ENCODE data around the gene ZNF19.
A peak's percentile ranks its signal among the peaks of the same experiment; 100 is the strongest.

Gene ZNF19

DNA sequence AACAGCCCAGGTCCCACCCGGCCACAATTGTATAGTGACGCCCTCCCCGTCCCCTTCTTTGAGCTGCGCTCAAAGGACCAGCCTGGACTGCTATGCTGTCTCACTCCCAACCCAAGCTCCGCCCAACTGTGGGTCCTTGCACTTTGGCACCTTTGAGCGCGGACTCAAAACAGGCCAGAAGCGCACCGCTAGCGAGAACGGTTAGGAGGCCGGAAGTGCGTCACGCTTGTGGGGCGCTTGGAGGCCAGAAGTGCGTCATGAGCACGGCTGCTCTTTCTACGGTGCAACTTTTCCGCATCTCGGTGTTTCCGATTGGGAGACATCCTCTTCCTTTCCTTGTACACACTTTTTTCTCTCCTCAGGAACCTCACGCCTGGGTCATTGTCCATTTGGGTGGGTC lies at the start of gene ZNF19:
Gene ZNF19 (minus strand): TSS at position 203 of the 400 bp plus-strand sequence. CDS start 7,210 bp downstream, outside the sequence.
- no peak for DNase-seq

DNA sequence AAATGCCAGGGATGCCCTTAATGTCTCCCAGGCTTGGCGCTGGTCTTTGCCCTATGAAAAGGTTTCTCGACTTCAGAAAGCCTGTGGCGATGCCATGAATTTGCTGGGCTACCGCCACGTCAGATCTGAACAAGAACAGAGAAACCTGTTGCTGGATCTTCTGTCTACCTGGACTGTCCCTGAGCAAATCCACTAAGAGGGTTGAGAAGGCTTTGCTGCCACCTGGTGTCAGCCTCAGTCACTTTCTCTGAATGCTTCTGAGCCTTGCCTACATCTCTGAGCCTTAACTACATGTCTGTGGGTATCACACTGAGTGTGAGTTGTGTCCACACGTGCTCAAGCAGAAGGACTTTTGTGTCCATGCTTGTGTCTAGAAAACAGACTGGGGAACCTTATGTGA lies 48.5 kb upstream of the ZNF19 start:
- DNase-seq: peak; percentile 39

DNA sequence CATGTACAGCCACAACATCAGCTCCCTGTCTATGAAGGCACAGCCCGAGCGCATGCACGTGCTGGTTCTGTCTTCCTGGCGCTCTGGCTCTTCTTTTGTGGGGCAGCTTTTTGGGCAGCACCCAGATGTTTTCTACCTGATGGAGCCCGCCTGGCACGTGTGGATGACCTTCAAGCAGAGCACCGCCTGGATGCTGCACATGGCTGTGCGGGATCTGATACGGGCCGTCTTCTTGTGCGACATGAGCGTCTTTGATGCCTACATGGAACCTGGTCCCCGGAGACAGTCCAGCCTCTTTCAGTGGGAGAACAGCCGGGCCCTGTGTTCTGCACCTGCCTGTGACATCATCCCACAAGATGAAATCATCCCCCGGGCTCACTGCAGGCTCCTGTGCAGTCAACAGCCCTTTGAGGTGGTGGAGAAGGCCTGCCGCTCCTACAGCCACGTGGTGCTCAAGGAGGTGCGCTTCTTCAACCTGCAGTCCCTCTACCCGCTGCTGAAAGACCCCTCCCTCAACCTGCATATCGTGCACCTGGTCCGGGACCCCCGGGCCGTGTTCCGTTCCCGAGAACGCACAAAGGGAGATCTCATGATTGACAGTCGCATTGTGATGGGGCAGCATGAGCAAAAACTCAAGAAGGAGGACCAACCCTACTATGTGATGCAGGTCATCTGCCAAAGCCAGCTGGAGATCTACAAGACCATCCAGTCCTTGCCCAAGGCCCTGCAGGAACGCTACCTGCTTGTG lies 47.8 kb upstream of the ZNF19 start:
- no peak for DNase-seq

DNA sequence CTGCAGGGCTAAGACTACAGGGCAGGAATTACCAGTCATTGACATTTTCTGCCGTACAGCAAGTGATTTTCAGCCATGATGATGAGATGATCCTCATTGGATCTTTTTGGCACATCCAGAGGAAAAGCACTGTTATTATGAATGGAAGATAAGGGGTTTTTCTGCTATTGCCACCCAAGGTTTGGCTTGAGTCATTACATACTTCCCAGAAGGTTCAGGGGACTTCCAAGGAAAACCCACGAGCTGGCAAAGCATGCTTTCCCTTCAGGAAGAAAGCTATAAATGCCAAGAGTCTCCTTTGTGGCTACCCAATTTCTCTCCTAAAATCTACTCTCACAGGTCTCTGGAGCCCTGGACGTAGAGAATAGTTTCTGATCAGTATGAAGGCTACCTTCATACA lies 43.2 kb upstream of the ZNF19 start:
- DNase-seq: no peak

DNA sequence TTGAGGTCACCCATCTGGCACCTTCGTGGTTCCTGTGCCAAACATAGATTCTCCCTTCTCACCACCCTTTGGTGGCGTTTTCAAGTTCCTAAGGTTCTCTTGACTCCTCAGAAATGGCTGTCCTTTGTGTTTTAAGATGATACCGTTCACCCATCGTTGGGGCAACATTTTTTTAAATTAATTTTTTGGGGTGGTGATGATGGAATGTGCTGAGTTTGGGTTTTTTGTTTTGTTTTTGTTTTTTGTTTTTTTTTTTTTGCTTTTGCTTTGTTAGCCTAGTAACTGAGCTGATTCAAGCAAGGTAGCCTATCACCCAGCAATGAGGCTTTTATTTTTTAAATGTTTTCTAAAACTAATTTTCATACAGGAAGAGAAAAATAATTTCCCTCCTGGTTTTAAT lies 39.7 kb upstream of the ZNF19 start:
- no peak for DNase-seq

DNA sequence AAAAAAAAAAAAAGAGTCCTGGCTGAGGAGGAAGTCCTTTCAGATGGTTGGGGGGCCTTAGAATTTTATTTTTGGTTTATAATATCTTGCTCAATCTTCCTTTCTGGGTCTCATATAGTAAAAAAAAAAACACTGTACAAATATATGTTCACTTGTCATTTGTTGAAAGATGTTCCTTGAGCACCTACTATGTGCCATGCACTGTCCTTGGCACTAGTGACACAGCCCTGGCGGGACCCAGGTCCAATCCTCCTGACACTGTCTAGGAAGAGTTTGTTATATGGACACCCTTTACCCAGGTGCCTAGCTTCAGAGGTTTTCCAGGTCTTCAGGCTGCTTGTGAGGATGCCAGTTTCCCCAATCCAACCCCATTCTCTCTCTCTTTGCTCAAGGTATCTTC lies 39.1 kb upstream of the ZNF19 start:
- no peak for DNase-seq

DNA sequence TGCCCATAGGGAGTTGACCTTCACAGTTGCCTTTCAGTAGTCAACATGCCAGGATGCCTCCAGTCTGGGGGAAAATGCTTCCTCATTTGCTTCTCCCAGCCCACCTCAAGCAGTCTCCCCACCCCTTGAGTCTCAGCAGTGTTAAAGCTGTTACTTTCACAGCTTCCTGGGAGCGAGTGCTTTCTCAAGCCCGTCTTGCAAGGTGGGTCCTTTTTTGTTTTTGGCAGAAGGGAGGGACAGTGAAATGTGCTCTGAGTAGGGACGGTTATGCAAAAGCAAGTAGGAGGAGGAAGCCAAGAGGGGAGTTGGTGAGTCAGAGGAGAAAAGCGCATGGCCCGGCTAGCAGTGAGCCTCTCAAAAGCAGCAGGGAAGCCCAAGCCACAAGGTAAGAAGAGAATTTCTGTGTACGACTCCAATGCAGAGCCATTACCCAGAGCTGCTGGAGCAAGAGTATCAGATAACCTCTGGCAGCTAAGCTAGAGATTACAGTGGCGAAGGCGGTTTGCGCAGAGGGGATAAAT lies 37.0 kb upstream of the ZNF19 start, which contains the start of gene CHST4:
Gene CHST4 (plus strand): TSS at position 316 of the 521 bp plus-strand sequence. CDS start 10,252 bp downstream, outside the sequence.
- peak; percentile 2 for DNase-seq

DNA sequence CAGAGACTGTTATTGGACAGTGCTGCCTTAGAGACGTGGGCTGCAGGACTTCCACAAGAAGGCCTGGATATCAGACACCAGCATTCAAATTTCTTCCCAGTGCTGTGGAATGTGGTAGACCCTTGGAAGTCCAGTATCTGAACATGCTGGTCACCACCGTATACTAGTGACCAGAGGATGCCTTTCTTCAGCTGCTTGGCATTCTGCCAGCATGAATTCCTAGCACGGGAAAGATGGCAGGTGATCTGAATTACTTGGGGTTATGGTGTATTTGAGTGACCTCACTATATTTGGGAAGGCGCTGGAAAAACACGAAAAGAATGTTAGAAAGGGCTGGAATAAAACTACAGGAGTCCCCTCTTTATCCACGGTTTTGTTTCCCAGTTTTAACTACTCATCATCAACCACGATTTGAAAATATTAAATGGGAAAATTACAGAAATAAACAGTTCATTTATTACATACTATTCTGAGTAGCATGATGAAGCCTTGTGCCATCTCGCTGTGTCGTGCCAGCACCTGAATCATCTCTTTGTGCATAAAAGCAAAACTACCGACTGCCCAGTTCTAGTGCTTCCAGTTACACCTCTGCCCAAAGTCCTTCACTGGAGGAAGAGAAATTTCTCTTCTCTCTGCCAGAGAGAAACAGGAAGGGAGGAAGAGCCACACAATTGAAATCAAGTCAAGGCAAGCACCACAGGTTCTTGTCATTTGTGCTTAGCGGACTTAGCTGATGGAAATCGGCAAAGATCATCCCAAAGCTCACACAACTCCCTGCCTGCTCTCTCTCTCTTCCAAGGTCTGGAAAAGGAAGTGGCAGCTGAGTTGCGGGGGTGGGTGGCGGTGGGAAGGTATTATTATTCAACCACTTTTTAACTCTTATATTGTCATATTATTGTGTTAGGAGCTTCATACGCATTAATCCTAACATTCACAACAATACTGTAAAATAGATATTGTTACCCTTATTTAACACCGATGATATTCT lies 35.7 kb upstream of the ZNF19 start:
- no peak for DNase-seq

DNA sequence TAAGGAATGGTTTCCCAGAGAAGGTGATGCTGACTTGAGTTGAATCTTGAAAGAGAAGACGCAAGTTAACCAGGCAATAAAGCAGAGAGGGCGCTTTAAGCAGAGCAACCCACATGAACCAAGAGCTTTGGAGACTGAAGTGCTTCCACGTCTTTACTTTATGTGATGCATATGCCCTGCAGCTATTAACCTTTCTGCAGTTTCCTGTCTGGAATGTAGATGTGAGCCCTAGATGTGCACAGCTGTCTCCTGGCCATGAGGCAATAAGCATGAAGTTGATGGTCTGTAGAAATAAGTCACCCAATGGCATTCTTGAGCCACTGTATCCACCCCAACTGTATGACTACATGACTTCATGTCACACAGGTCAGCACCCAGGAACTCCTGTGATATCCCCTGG lies 31.4 kb upstream of the ZNF19 start:
- DNase-seq: no peak

DNA sequence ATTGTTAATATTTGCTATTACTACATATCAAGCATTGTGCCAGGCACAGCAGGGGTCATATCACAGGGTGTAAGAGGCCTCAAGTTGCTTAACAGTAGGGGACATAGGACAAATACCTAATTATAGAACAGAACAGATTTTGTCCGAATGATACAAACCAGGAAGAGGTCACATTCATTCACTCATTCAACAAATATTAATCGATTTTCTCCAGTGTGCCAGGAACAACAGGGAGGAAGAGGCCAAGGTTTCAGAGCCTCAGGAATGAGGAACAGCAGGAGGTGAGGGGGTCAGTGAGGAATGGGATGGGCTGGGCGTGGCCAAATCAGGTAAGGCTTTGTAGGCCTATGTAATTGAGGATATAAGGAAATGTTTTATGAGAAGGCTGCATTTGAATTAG lies 25.9 kb upstream of the ZNF19 start:
- no peak for DNase-seq

DNA sequence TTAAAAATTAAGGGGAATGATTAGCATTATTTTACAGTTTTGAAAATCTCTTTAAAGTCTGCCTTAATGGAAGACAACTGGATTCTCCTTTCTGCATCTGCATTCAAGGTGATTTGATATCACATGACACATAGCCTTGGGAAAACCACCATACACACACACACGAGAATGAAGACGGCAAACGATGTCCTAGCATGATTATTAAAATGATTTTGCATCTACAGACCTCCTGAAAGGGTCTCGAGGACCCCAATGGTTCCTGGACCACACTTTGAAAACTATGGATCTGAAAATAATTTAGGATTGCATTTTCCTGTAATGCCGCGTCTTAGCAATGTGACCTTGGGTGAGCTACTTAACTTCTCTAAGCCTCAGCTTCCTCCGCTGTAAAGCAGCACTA lies 25.4 kb upstream of the ZNF19 start:
- no peak for DNase-seq

DNA sequence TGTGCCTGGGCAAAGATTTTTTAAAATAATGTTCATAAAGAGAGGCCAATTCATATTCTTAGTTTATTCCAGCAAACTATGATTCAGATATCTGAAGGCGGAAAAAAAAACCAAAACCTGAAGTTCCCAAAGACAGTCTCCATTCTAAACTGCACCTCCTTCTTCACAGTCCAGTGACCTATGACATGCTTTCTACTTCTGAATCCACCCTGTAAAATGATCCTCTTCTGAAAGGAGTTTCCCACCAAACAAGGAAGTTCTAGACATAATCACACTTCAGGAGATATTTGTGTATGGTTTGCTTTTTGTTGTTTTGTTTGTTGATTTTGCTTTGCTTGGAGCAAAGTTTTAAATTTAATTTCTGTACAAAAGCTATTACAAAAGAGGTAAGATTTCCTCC lies 24.2 kb upstream of the ZNF19 start:
- DNase-seq: no peak

DNA sequence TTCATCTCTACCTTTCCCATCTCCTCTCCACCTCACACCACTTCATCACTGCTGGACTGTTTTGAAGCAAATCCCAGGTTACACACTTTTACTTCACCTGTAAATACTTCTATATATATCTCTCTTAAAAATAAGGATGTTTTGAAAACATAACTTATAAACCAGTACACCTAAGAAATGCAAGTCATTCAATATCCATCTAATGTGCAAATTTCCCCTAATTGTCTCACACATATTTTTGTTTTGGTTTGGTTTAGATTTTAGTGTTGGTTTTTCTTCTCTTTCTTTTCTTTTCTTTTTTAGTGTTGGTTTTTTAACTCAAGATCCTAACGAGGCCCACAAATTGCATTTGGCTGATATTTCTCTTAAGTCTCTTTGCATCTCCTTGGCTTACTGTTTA lies 17.9 kb upstream of the ZNF19 start:
- DNase-seq: no peak

DNA sequence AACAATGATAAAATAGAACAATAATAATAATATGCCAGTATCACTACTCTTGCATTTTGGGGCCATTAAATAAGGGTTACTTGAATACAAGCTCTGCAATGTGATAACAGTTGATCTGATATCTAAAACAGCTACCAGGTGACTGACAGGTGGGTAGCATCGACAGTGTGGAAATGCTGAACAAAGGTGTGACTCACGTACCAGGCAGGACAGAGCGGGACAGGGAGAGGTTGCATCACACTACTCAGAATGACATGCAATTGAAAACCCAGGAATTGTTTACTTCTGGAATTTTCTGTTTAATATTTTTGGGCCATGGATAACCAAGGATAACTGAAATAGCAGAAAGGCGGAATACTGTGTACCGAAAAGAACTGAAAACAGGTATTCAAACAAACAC lies 15.8 kb upstream of the ZNF19 start:
- DNase-seq: no peak

DNA sequence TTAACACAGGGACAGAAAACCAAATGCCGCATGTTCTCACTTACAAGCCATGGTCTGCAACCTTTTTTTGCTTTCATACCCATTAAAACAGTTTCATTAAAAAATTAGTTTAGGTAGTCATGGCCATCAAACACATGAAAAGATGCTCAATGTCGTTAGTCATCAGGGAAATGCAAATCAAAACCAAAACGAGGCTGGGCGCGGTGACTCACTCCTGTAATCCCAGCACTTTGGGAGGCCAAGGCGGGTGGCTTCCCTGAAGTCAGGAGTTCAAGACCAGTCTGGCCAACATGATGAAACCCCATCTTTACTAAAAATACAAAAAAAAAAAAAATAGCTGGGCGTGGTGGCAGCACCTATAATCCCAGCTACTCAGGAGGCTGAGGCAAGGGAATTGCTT lies 14.9 kb upstream of the ZNF19 start:
- DNase-seq: peak; percentile 13

DNA sequence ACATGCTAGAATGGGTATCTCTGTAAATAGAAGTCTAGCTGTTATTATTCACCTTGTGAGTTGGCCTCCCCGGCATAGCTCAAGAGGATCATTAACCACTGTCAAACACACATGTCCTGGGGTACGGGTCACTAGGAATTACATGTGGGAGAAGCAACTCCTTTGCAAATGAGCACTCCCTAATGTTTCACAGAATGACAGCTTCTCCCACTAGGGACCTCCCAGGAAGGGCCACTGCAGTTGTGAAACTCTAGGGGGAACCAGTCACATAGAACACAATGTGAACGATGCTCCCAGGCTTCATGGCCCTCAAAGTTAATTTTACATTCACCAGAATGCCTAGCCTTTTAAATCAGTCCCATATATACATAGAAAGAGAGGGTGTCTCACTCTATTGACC lies 12.4 kb upstream of the ZNF19 start:
- no peak for DNase-seq

DNA sequence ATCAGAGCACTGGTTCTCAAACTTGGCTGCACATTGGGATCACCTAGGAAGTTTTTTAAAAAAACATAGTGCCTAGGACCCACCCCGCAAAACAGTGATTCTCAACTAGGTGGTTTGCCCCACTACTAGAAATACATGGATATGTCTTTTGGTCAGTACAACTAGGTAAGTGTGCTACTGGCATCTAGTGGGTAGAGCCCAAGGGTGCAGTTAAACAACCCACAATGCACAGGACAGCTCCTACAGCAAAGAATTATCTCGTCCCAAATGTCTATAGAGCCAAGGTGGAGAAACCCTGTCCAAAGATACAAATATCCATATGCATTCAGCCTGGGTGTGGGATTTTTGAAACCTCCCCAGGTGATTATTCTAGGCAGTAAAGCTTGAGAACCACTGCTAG lies 11.8 kb upstream of the ZNF19 start:
- DNase-seq: no peak

DNA sequence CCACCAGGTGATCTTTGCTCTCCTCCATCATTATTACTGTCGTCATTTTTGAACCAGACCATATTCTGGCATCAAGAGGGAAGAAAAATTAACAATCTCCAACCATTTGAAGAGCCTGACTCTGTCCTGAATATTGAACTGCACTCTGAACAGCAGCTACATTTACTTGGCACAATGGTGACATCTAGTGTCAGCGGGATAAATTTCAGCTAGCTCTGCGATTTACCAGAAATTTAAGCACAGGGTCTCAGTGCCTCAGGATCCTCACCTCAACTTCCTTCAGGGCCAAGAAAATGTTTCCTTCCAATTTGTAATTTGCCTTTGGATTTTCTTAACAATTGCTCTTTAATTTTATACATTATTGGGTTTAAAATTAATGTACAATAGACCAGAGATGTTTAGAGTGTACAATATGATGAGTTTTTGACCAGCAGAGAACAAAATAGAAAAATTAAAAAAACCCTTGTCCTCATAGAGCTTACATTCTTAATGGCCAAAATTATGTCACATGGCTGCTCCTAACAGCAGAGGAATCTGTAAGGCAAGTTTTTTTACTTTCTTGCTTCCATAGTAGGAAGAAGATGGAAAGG lies 10.7 kb upstream of the ZNF19 start:
- peak; percentile 65 for DNase-seq

DNA sequence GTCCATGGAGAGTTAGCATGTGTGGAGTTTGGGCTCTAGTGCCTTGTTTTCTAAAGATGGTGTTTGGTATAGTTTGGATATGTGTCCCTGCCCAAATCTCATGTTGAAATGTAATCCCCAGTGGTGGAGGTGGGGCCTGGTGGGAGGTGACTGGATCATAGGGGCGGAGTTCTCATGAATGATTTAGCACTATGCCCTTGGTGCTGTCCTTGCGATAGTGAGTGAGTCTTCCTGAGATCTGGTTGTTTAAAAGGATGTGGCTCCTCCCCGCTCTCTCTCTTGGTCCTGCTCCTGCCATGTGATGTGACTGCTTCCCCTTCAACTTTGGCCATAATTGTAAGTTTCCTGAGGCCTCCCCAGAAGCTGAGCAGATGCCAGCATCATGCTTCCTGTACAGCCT lies 8.9 kb upstream of the ZNF19 start:
- no peak for DNase-seq

DNA sequence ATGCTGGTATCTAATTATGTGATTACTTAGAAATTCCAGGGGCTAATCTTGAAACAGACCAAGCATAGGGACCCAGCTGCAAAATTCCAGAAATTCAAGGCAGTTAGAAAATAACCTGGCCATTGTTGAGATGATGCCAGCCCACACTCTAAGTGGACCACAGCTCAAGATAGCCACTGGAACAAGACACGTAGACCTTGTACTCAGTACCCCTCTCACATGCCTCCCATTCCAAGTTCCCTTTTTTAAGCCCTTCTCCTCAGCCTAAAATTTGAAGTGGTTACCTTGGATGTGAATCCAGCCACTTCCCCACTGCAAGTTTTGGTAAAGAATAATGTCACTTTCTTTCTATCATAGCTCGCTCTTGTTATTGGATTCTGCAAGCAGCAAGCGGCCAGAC lies 4.1 kb upstream of the ZNF19 start:
- DNase-seq: no peak

DNA sequence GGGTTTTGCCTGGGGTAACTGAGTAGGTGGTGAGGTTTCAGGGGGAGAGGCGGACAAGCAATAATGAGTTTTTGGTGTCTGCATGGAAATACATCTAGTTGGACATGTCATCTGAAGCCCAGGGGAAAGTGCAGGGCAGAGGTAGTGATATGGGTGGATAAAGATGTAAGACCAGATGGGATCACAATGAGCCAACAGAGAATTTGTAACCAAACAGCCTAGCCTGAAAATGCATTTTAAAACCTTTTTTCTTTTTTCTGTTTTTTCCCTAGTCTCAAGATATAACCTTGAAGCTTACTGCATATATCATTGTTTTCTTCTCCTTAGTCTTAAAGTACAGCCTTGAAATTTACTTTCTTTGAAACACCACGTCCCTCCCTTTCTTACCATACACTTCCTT lies 3.7 kb upstream of the ZNF19 start:
- DNase-seq: no peak

DNA sequence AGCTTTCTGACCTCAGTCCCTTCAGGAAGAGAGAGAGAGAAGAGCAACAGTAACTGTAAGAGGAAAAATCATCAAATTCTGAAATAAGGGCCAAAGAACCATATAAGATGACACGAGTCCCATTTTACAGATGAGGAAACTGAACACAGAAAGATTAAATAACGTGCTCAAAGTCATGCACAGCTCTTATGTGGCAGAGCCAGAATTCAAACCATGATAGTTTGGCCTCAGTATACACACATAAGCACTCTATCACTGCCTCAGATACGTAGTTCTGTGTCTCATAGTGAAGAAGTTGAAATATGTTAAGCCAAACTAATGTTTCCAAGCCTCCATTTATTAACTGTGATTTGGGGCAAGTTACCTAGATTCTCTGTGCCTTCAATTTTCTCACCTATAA lies 1.9 kb upstream of the ZNF19 start:
- DNase-seq: no peak

DNA sequence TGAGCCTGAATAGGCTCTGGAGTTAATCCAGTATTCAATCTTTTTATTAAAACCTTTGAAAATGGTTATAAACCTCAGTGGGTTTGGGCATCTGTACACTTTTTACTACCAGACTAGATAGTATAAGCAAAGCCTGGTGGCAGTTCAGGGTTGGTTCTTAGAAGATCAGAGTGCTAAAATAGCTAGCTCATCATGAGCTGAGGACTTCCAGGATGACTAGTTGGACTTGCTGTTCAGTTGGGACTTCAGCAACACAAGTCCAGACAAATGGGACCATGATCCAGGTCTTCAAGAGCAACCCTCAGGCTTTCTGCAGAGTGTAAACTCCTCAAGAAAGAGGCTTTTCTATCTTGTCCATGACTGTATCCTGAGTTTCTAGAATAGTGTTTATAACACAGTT lies 1.2 kb upstream of the ZNF19 start:
- DNase-seq: no peak

All from activated CD4-positive, alpha-beta T cell treated with anti-CD3 and anti-CD28 coated beads, Interleukin-10, Interleukin-2, amounts not matched to agents 100 ng/mL and 50 ng/mL, durations not matched to agents 16 hours and 8 hours (primary cell).